CD14-positive monocyte (primary cell): ENCODE results near the gene PIAS1. TPM values are rescaled to one million over a fixed set of nuclear protein-coding genes. Genes with fewer than 3 reads are reported as not detected.

Source experiments
- DNase-seq, 3 donors: peaks; one replicate each; pipeline ENCODE4 v3.0.0-alpha.2; 2011 to 2022
- H2AFZ ChIP-seq: 2 replicates; pipeline ENCODE4 v1.6.0; 2012; ENCODE audit warnings: mild to moderate bottlenecking, low read depth, low read length, inconsistent platforms; ENCODE audit not compliant: insufficient read depth, poor library complexity, severe bottlenecking
- H3K27ac ChIP-seq, 2 donors: 1 replicate in 1 of 2; 2 replicates in 1 of 2; pipeline ENCODE4 v1.5.1; 2012 to 2013; ENCODE audit warnings: low read length in 2 of 2, control low read depth in 1 of 2, inconsistent platforms in 1 of 2, low read depth in 1 of 2, mild to moderate bottlenecking in 1 of 2
- H3K27me3 ChIP-seq, 2 donors: one replicate each; pipeline versions ENCODE4 v1.6.0 to v1.6.1; 2011 to 2013; ENCODE audit warnings: low read length in 2 of 2; ENCODE audit not compliant: control insufficient read depth in 2 of 2, insufficient read depth in 2 of 2
- H3K36me3 ChIP-seq, 2 donors: replicated peaks in 1 of 2; 1 replicate in 1 of 2; 2 replicates in 1 of 2; pipeline versions ENCODE4 v1.5.1 to v1.6.1; 2012 to 2013; ENCODE audit warnings: low read length in 2 of 2, control low read depth in 1 of 2, inconsistent platforms in 1 of 2, mild to moderate bottlenecking in 1 of 2; ENCODE audit not compliant: insufficient read depth in 2 of 2, control insufficient read depth in 1 of 2
- H3K4me1 ChIP-seq, 2 donors: 1 replicate in 1 of 2; 2 replicates in 1 of 2; pipeline versions ENCODE4 v1.5.1 to v1.6.1; 2012 to 2013; ENCODE audit warnings: low read length in 2 of 2, control low read depth in 1 of 2, inconsistent platforms in 1 of 2, mild to moderate bottlenecking in 1 of 2, moderate library complexity in 1 of 2; ENCODE audit not compliant: insufficient read depth in 2 of 2, control insufficient read depth in 1 of 2
- H3K4me2 ChIP-seq: replicated peaks from 2 replicates; pipeline ENCODE3; 2012; ENCODE audit warnings: low read length, moderate library complexity, mild to moderate bottlenecking; ENCODE audit not compliant: poor library complexity, severe bottlenecking; ENCODE audit errors: extremely low read depth
- H3K4me3 ChIP-seq, 3 experiments: fragments of 200-600 bp in 1 of 3; sonication (generic) in 1 of 3; replicated peaks in 1 of 3; 1 replicate in 2 of 3; 2 replicates in 1 of 3; pipeline ENCODE4 v1.5.1; 2011 to 2013; ENCODE audit warnings: low read length in 3 of 3, mild to moderate bottlenecking in 3 of 3, control low read depth in 2 of 3, low read depth in 2 of 3, inconsistent platforms in 1 of 3, moderate library complexity in 1 of 3
- H3K79me2 ChIP-seq: 2 replicates; pipeline ENCODE4 v1.6.0; 2012; ENCODE audit warnings: mild to moderate bottlenecking, control low read depth, inconsistent platforms, low read length, moderate library complexity; ENCODE audit not compliant: insufficient read depth
- H3K9ac ChIP-seq: 2 replicates; pipeline ENCODE4 v1.6.0; 2017; ENCODE audit warnings: low read length, mild to moderate bottlenecking; ENCODE audit not compliant: insufficient read depth, poor library complexity, severe bottlenecking
- H3K9me3 ChIP-seq, 2 donors: replicated peaks in 1 of 2; 1 replicate in 1 of 2; 2 replicates in 1 of 2; pipeline versions ENCODE4 v1.5.1 to v1.6.1; 2012 to 2013; ENCODE audit warnings: low read length in 2 of 2, control low read depth in 1 of 2; ENCODE audit not compliant: control insufficient read depth in 1 of 2, insufficient read depth in 1 of 2
- H4K20me1 ChIP-seq: 2 replicates; pipeline ENCODE4 v1.6.0; 2012; ENCODE audit warnings: mild to moderate bottlenecking, low read length, control low read depth, moderate library complexity; ENCODE audit not compliant: insufficient read depth
- H3K27ac Mint-ChIP-seq, 7 donors: one replicate each; pipeline ENCODE4 v1.8.0; 2020; ENCODE audit warnings: mild to moderate bottlenecking in 7 of 7, mixed read lengths in 7 of 7, moderate library complexity in 6 of 7, inconsistent platforms in 2 of 7
- H3K27me3 Mint-ChIP-seq, 3 donors: one replicate each; pipeline ENCODE4 v1.8.0; 2021 to 2022; ENCODE audit warnings: low read depth in 3 of 3, mild to moderate bottlenecking in 3 of 3, mixed read lengths in 3 of 3, moderate library complexity in 3 of 3, inconsistent platforms in 1 of 3
- H3K36me3 Mint-ChIP-seq, 2 donors: one replicate each; pipeline ENCODE4 v1.8.0; 2020; ENCODE audit warnings: mixed read lengths in 2 of 2, inconsistent platforms in 1 of 2, mild to moderate bottlenecking in 1 of 2
- H3K4me1 Mint-ChIP-seq: one replicate; pipeline ENCODE4 v1.8.0; 2020; ENCODE audit warnings: mild to moderate bottlenecking, mixed read lengths
- H3K4me3 Mint-ChIP-seq, 2 donors: one replicate each; pipeline ENCODE4 v1.8.0; 2020; ENCODE audit warnings: mild to moderate bottlenecking in 2 of 2, mixed read lengths in 2 of 2, moderate library complexity in 1 of 2
- H3K9me3 Mint-ChIP-seq, 7 donors: one replicate each; pipeline ENCODE4 v1.8.0; 2020 to 2022; ENCODE audit warnings: mixed read lengths in 7 of 7, mild to moderate bottlenecking in 6 of 7, moderate library complexity in 6 of 7, inconsistent platforms in 2 of 7
- CTCF ChIP-seq: fragments of 200-600 bp; IDR thresholded peaks from one replicate; pipeline ENCODE4 v1.8.0; 2022; ENCODE audit warnings: antibody characterized with exemption, mild to moderate bottlenecking
- WGBS: methylation state at CpG from one replicate; pipeline ENCODE4 v1.1.5; 2013; ENCODE audit warnings: missing lambda C conversion rate; ENCODE audit not compliant: insufficient coverage; 5-methylcytosine and 5-hydroxymethylcytosine counted together
- intact Hi-C, 2 donors: fragments of 100-400 bp; cut with micrococcal nuclease; formaldehyde crosslinking; loops; one replicate each; pipeline versions ENCODE4 v1.15.0 to v1.15.1; 2023
- polyA plus RNA-seq, 3 donors: library from polyadenylated mRNA; depleted of rRNA in 1 of 3; unstranded in 2 of 3; stranded (reverse) in 1 of 3; fragments of 300-500 nt in 2 of 3; fragments of >200 nt in 1 of 3; fragmentation: Illumina TruSeq in 2 of 3; gene quantifications; 1 replicate in 2 of 3; 2 replicates in 1 of 3; pipeline ENCODE4 v1.2.3, GENCODE V29; 2012 to 2021

The PIAS1 gene
- polyA plus RNA-seq, 3 donors: 47.3 to 109 (median 89.8) TPM

- Histone ChIP-seq H3K4me1 (peaks cover 7 to 12% of the 10 kb centered on the region in 2 donors), H3K27me3 (no peaks in the 10 kb centered on the region), H2AFZ (no peak overlapping the region), H3K36me3 (peaks cover 0 to 13% of the 10 kb centered on the region in 2 donors), H3K9me3 (no peaks in the 10 kb centered on the region), H3K79me2 (peaks cover 77% of the 10 kb centered on the region), H3K4me2 (no peak overlapping the region), H3K27ac (no peak overlapping the region), H3K9ac (no peak overlapping the region), H3K4me3 (no peak overlapping the region), H4K20me1 (peaks cover 55% of the 10 kb centered on the region)
- H3K27ac Mint-ChIP-seq: no peak overlapping the region
- H3K27me3 Mint-ChIP-seq: peaks cover 0 to 1% (median 0%) of the 10 kb centered on the region in 3 donors
- H3K9me3 Mint-ChIP-seq: no peaks in the 10 kb centered on the region
- 98% methylated on average over 5 of the region's 6 CpGs for WGBS
- H3K36me3 Mint-ChIP-seq: peaks cover 0 to 14% of the 10 kb centered on the region in 2 donors
- intact Hi-C loops: loop anchor here in 1 of 2 donors (10.0 kb wide), 1 partner anchor 168 kb away; the partner anchor contains the start of gene PIAS1
- H3K4me1 Mint-ChIP-seq: peaks cover 21% of the 10 kb centered on the region
- no peak for DNase-seq
- no peak overlapping the region for H3K4me3 Mint-ChIP-seq
- TF ChIP-seq CTCF: no peak
These were observed 169.1 kb downstream of the PIAS1 start for GRCh38 chr15:68223171-68223570.

- 60% methylated on average over 1 of the region's 3 CpGs for WGBS
- Histone ChIP-seq H3K27me3 (no peaks in the 10 kb centered on the region), H2AFZ (no peak overlapping the region), H3K4me2 (no peak overlapping the region), H4K20me1 (peaks cover 56% of the 10 kb centered on the region), H3K4me3 (no peak overlapping the region), H3K9me3 (no peaks in the 10 kb centered on the region), H3K9ac (no peak overlapping the region), H3K27ac (no peak overlapping the region), H3K4me1 (peaks cover 15 to 20% of the 10 kb centered on the region in 2 donors), H3K36me3 (peaks cover 0 to 8% of the 10 kb centered on the region in 2 donors), H3K79me2 (peaks cover 77% of the 10 kb centered on the region)
- TF ChIP-seq CTCF: no peak
- Mint-ChIP-seq H3K9me3 (no peaks in the 10 kb centered on the region), H3K27ac (no peak overlapping the region), H3K4me1 (peaks cover 28% of the 10 kb centered on the region), H3K4me3 (no peak overlapping the region), H3K27me3 (peaks cover 0 to 1% (median 0%) of the 10 kb centered on the region in 3 donors), H3K36me3 (peaks cover 0 to 13% of the 10 kb centered on the region in 2 donors)
- no peak for DNase-seq
- intact Hi-C loops: loop anchor here in 1 of 2 donors (10.0 kb wide), 1 partner anchor 169 kb away; the partner anchor contains the start of gene PIAS1
These were observed 170.0 kb downstream of the PIAS1 start for GRCh38 chr15:68224108-68224507.
